MM.1S (cell line): ENCODE results near the gene PMF1.

Experiments used
- DNase-seq: peaks from one replicate; pipeline ENCODE4 v3.0.0-alpha.2; 2015
- H2AFZ ChIP-seq: fragments of 300-600 bp; sonication (generic); 2 replicates; pipeline ENCODE4 v1.6.0; 2016; ENCODE audit warnings: antibody characterized with exemption, low read length
- H3F3A ChIP-seq: fragments of 300-600 bp; sonication (generic); 2 replicates; pipeline ENCODE4 v1.6.1; 2016; ENCODE audit warnings: mild to moderate bottlenecking, antibody characterized with exemption, low read length, moderate library complexity, mixed read lengths; ENCODE audit not compliant: insufficient read depth
- H3K27ac ChIP-seq: fragments of 300-600 bp; sonication (generic); 2 replicates; pipeline ENCODE4 v1.5.1; 2016; ENCODE audit warnings: mild to moderate bottlenecking, low read length
- H3K27me3 ChIP-seq: fragments of 300-600 bp; sonication (generic); replicated peaks from 2 replicates; pipeline ENCODE4 v1.6.0; 2016; ENCODE audit warnings: low read length; ENCODE audit not compliant: insufficient read depth
- H3K36me3 ChIP-seq: fragments of 300-600 bp; sonication (generic); replicated peaks from 2 replicates; pipeline ENCODE4 v1.6.1; 2016; ENCODE audit warnings: mild to moderate bottlenecking, low read length, mixed read lengths; ENCODE audit not compliant: insufficient read depth
- H3K4me1 ChIP-seq: fragments of 300-600 bp; sonication (generic); 2 replicates; pipeline ENCODE4 v1.6.1; 2016; ENCODE audit warnings: low read length, mixed read lengths
- H3K4me2 ChIP-seq: fragments of 300-600 bp; sonication (generic); 2 replicates; pipeline ENCODE4 v1.6.0; 2016; ENCODE audit warnings: low read depth, low read length
- H3K4me3 ChIP-seq: fragments of 300-600 bp; sonication (generic); 2 replicates; pipeline ENCODE4 v1.5.1; 2016; ENCODE audit warnings: low read length, mixed read lengths
- H3K79me2 ChIP-seq: fragments of 300-600 bp; sonication (generic); 2 replicates; pipeline ENCODE4 v1.6.1; 2016; ENCODE audit warnings: mixed run types, low read length, mixed read lengths
- H3K9ac ChIP-seq: fragments of 300-600 bp; sonication (generic); 2 replicates; pipeline ENCODE4 v1.6.1; 2016; ENCODE audit warnings: low read length, mixed read lengths
- H3K9me2 ChIP-seq: fragments of 300-600 bp; sonication (generic); replicated peaks from 2 replicates; pipeline ENCODE4 v1.6.1; 2016; ENCODE audit warnings: mild to moderate bottlenecking, low read length, mixed read lengths; ENCODE audit not compliant: insufficient read depth
- H3K9me3 ChIP-seq: fragments of 300-600 bp; sonication (generic); replicated peaks from 2 replicates; pipeline ENCODE4 v1.6.1; 2016; ENCODE audit warnings: mild to moderate bottlenecking, low read length, mixed read lengths; ENCODE audit not compliant: insufficient read depth
- H4K20me1 ChIP-seq: fragments of 300-600 bp; sonication (generic); 2 replicates; pipeline ENCODE4 v1.6.1; 2016; ENCODE audit warnings: mild to moderate bottlenecking, low read length, moderate library complexity, mixed read lengths; ENCODE audit not compliant: insufficient read depth
- CTCF ChIP-seq: fragments of 300-600 bp; sonication (generic); IDR thresholded peaks from 2 replicates; pipeline ENCODE4 v1.5.1; 2016; ENCODE audit warnings: antibody characterized with exemption, low read length, mixed read lengths
- EZH2 ChIP-seq: fragments of 300-600 bp; sonication (generic); optimal IDR thresholded peaks from 2 replicates; pipeline ENCODE3; 2017; ENCODE audit warnings: low read depth, mild to moderate bottlenecking, antibody characterized with exemption, low read length, mixed read lengths
- EZH2phosphoT487 ChIP-seq: fragments of 300-600 bp; sonication (generic); IDR thresholded peaks from 2 replicates; pipeline ENCODE4 v1.6.1; 2018; ENCODE audit warnings: antibody characterized with exemption, low read length

PMF1 gene

GRCh38 chr1:156193488-156194299 lies 19.1 kb upstream of the PMF1 start, which contains the start of gene SLC25A44:
TSS of gene SLC25A44 (plus strand) at chr1:156194104. CDS start at chr1:156199848, 5,744 bp downstream.
- Histone ChIP-seq H3K4me2 (peak within 1 kb of the TSS; percentile 90), H2AFZ (peak within 1 kb of the TSS; percentile 59), H3K9ac (peak within 1 kb of the TSS; percentile 83), H3K36me3 (0 out of 2 replicates have a peak, but pooled peaks cover 5% of the 10 kb centered on the region), H3K9me3 (no peaks in the 10 kb centered on the region), H3K9me2 (no peaks in the 10 kb centered on the region), H3K27me3 (no peaks in the 10 kb centered on the region), H3F3A (peaks cover 22% of the 10 kb centered on the region), H3K4me1 (peaks cover 21% of the 10 kb centered on the region), H3K27ac (peak within 1 kb of the TSS; percentile 77), H4K20me1 (no peaks in the 10 kb centered on the region), H3K4me3 (peak within 1 kb of the TSS; percentile 85), H3K79me2 (peaks cover 54% of the 10 kb centered on the region)
- DNase-seq = peak; percentile 100
- no peak for TF ChIP-seq EZH2phosphoT487
- TF ChIP-seq EZH2 = no peak
- peak; percentile 46 for TF ChIP-seq CTCF

- peak overlapping the region; percentile 77; the same call in 1 of the 2 replicates for H3K27ac ChIP-seq
- no peak for DNase-seq
- peaks cover 21% of the 10 kb centered on the region for H3K4me1 ChIP-seq
- TF ChIP-seq EZH2phosphoT487 = no peak
- no peak for TF ChIP-seq EZH2
- no peak for TF ChIP-seq CTCF
- H3K9ac ChIP-seq = peak overlapping the region; percentile 67
- H3F3A ChIP-seq = peaks cover 22% of the 10 kb centered on the region
- 0 out of 2 replicates have a peak, but pooled peaks cover 5% of the 10 kb centered on the region for H3K36me3 ChIP-seq
- H3K79me2 ChIP-seq = peaks cover 60% of the 10 kb centered on the region
- 0 out of 2 replicates have a peak overlapping the region, but pooled peaks have one; percentile 3 for H2AFZ ChIP-seq
- H3K4me3 ChIP-seq = peak overlapping the region; percentile 85
- no peaks in the 10 kb centered on the region for H3K9me2 ChIP-seq
- H3K27me3 ChIP-seq = no peaks in the 10 kb centered on the region
- H3K4me2 ChIP-seq = peak overlapping the region; percentile 90
- no peaks in the 10 kb centered on the region for H4K20me1 ChIP-seq
- H3K9me3 ChIP-seq = no peaks in the 10 kb centered on the region
These were observed 18.5 kb upstream of the PMF1 start for GRCh38 chr1:156194300-156194652.

GRCh38 chr1:156195853-156196252 lies 17.0 kb upstream of the PMF1 start:
- DNase-seq = no peak
- Histone ChIP-seq H3K27me3 (no peaks in the 10 kb centered on the region), H3F3A (peaks cover 17% of the 10 kb centered on the region), H2AFZ (no peak overlapping the region), H3K9ac (no peak overlapping the region), H3K4me3 (no peak overlapping the region), H3K36me3 (peaks cover 9% of the 10 kb centered on the region; the same call in 1 of the 2 replicates), H3K27ac (no peak overlapping the region), H3K4me2 (peak overlapping the region; percentile 10; the same call in 1 of the 2 replicates), H3K9me3 (no peaks in the 10 kb centered on the region), H4K20me1 (no peaks in the 10 kb centered on the region), H3K4me1 (peaks cover 21% of the 10 kb centered on the region), H3K9me2 (no peaks in the 10 kb centered on the region), H3K79me2 (peaks cover 75% of the 10 kb centered on the region)
- TF ChIP-seq EZH2phosphoT487 = no peak

- TF ChIP-seq CTCF = no peak
- no peak for TF ChIP-seq EZH2
- TF ChIP-seq EZH2phosphoT487 = no peak
- Histone ChIP-seq H3K9me2 (no peaks in the 10 kb centered on the region), H3K4me2 (no peak overlapping the region), H3K79me2 (peaks cover 81% of the 10 kb centered on the region), H3K27ac (no peak overlapping the region), H3K36me3 (peaks cover 9% of the 10 kb centered on the region; the same call in 1 of the 2 replicates), H3F3A (peaks cover 13% of the 10 kb centered on the region), H3K27me3 (no peaks in the 10 kb centered on the region), H3K4me1 (peaks cover 17% of the 10 kb centered on the region), H2AFZ (no peak overlapping the region), H3K9me3 (no peaks in the 10 kb centered on the region), H4K20me1 (no peaks in the 10 kb centered on the region), H3K9ac (no peak overlapping the region), H3K4me3 (no peak overlapping the region)
- no peak for DNase-seq
These were observed 16.4 kb upstream of the PMF1 start for GRCh38 chr1:156196445-156196844.
